Measurements from ENCODE around the gene RASSF1.

The RASSF1 gene, protein sequence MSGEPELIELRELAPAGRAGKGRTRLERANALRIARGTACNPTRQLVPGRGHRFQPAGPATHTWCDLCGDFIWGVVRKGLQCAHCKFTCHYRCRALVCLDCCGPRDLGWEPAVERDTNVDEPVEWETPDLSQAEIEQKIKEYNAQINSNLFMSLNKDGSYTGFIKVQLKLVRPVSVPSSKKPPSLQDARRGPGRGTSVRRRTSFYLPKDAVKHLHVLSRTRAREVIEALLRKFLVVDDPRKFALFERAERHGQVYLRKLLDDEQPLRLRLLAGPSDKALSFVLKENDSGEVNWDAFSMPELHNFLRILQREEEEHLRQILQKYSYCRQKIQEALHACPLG

DNA sequence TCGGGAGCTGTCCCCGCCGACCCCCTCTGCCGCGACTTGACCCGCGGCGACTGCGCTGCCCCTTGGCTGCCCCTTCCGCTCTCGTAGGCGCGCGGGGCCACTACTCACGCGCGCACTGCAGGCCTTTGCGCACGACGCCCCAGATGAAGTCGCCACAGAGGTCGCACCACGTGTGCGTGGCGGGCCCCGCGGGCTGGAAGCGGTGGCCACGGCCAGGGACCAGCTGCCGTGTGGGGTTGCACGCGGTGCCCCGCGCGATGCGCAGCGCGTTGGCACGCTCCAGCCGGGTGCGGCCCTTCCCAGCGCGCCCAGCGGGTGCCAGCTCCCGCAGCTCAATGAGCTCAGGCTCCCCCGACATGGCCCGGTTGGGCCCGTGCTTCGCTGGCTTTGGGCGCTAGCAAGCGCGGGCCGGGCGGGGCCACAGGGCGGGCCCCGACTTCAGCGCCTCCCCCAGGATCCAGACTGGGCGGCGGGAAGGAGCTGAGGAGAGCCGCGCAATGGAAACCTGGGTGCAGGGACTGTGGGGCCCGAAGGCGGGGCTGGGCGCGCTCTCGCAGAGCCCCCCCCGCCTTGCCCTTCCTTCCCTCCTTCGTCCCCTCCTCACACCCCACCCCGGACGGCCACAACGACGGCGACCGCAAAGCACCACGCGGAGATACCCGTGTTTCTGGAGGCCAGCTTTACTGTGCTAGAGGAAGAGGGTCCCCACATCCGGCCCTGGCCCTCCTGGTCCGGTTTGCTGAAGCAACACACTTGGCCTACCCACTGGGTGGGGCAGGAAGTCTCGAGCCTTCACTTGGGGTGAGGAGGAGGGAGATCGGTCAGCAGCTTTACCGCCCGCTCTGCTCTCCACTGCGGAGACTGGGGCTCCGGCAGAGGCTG lies at the start of gene RASSF1:
Gene RASSF1, minus strand, starts transcription at position 389 of the 882 bp plus-strand sequence. Its CDS starts 31 bp downstream, at position 358.
- peak within 1 kb of the TSS; percentile 40; the same call in 1 of the 2 replicates for H3K4me3 ChIP-seq (ENCODE audit: low read length)
- H3K36me3 ChIP-seq (ENCODE audit: control insufficient read depth, insufficient read depth, low read length), result no peaks in the 10 kb centered on the region
- no peak within 1 kb of the TSS for H3K27ac ChIP-seq (ENCODE audit: low read length)
- WGBS (ENCODE audit: insufficient coverage, insufficient read length), result no CpG with 5 or more reads among the region's 85 CpGs
- no peak for DNase-seq (ENCODE audit: low read depth, low spot score)
- peaks cover 16% of the 10 kb centered on the region; the same call in 1 of the 2 replicates for H3K27me3 ChIP-seq (ENCODE audit: control insufficient read depth, insufficient read depth, low read length)
- peaks cover 3% of the 10 kb centered on the region; the same call in 1 of the 2 replicates for H3K4me1 ChIP-seq (ENCODE audit: control insufficient read depth, insufficient read depth, low read length)
- no peaks in the 10 kb centered on the region for H3K9me3 ChIP-seq (ENCODE audit: control insufficient read depth, insufficient read depth, low read length)

DNA sequence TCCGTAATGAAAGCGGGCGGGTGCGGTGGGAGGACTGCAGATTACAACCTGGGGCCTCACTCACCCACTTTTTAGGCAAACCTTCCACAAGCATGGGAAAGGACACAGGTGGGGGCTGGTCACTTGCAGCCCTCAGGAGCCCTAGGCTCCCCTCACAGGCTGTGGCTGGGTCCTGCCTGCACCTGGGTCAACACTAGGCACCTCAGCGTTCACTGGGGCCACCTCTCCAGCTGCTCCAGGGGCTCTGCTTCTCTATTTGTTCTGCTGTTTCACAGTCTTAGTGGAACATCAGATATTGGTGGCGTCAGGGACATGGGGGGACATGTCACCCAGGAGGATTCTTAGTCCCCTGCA lies 48.8 kb upstream of the RASSF1 start:
- Histone ChIP-seq H3K27ac (ENCODE audit: low read length) (no peak overlapping the region), H3K4me3 (ENCODE audit: low read length) (no peak overlapping the region), H3K27me3 (ENCODE audit: control insufficient read depth, insufficient read depth, low read length) (no peaks in the 10 kb centered on the region), H3K36me3 (ENCODE audit: control insufficient read depth, insufficient read depth, low read length) (no peaks in the 10 kb centered on the region; the same call in 1 of the 2 replicates), H3K4me1 (ENCODE audit: control insufficient read depth, insufficient read depth, low read length) (no peaks in the 10 kb centered on the region; the same call in 1 of the 2 replicates), H3K9me3 (ENCODE audit: control insufficient read depth, insufficient read depth, low read length) (no peaks in the 10 kb centered on the region)
- no CpG with 5 or more reads among the region's 6 CpGs for WGBS (ENCODE audit: insufficient coverage, insufficient read length)
- no peak for DNase-seq (ENCODE audit: low read depth, low spot score)

DNA sequence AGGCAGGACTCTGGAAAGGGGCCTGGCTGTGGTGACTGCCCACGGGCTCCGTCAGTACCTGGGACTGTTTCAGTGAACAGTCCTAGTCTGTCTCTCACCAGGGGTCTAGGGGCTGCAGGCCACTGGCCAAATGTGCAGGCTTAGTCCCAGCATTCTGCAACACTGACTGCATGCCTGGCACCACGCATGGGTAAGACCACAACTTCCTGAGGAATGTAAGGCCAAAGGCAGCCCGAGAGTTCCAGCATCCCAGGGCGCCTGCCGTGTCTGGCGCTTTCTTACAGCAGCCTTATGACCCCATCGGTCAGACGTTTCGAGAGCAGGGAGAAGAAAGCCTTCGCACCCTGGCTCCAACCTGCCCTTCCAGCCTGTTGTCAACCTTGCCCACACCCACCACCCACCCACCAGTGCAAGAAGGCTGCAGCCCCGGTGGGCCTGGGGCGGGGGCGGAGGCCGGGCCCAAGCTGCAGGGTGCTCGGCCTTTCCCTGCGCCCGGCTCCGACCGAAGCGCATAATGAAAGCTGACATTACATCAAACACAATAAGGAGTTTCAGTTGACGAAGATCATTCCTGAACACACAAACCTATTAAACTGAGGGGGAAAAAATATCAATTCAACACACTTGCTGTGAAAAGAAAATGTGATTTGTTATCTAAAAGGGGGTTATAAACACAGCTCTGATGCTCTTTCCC lies 48.2 kb upstream of the RASSF1 start:
- Histone ChIP-seq H3K4me1 (ENCODE audit: control insufficient read depth, insufficient read depth, low read length) (no peaks in the 10 kb centered on the region; the same call in 1 of the 2 replicates), H3K27ac (ENCODE audit: low read length) (no peak overlapping the region), H3K27me3 (ENCODE audit: control insufficient read depth, insufficient read depth, low read length) (no peaks in the 10 kb centered on the region), H3K9me3 (ENCODE audit: control insufficient read depth, insufficient read depth, low read length) (no peaks in the 10 kb centered on the region), H3K4me3 (ENCODE audit: low read length) (no peak overlapping the region), H3K36me3 (ENCODE audit: control insufficient read depth, insufficient read depth, low read length) (no peaks in the 10 kb centered on the region; the same call in 1 of the 2 replicates)
- no CpG with 5 or more reads among the region's 22 CpGs for WGBS (ENCODE audit: insufficient coverage, insufficient read length)
- DNase-seq (ENCODE audit: low read depth, low spot score), result no peak

DNA sequence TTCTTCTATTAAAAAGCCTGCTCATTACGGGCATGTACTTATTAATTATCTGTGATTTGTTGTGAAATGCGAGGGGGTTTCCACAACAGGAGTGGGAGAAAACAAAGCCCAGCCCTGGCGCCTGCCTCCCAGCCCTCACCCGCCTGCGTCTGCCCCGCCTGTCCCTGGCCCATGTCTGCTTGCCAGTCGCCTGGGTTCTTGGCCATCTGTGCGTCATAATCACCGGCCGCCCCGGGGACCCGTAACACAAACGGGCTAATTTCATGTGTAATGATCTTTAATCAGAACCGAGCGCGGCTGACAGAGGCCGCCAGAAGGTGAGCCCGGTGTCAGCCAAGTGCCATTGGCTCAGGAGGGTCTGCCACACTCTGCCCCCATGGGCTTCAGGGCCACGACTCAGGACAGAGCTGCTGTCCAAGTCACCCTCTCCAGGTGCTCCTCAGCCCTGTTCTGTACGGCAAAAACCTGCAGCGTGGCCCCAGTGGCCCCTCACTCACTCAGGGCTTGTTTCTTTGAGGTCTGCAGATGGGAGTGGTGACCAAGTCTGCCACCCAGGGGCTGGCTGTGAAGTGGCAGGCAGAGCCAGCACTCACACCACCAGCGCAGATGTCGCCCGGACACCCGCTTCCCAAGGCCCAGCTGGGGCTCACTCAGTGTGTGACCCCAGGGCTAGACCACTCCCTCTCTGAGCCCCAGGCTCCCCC lies 47.5 kb upstream of the RASSF1 start:
- H3K4me1 ChIP-seq (ENCODE audit: control insufficient read depth, insufficient read depth, low read length), result no peaks in the 10 kb centered on the region; the same call in 1 of the 2 replicates
- H3K4me3 ChIP-seq (ENCODE audit: low read length), result no peak overlapping the region
- no peaks in the 10 kb centered on the region for H3K9me3 ChIP-seq (ENCODE audit: control insufficient read depth, insufficient read depth, low read length)
- no CpG with 5 or more reads among the region's 25 CpGs for WGBS (ENCODE audit: insufficient coverage, insufficient read length)
- no peak overlapping the region for H3K27ac ChIP-seq (ENCODE audit: low read length)
- H3K27me3 ChIP-seq (ENCODE audit: control insufficient read depth, insufficient read depth, low read length), result no peaks in the 10 kb centered on the region
- DNase-seq (ENCODE audit: low read depth, low spot score), result no peak
- H3K36me3 ChIP-seq (ENCODE audit: control insufficient read depth, insufficient read depth, low read length), result no peaks in the 10 kb centered on the region; the same call in 1 of the 2 replicates

DNA sequence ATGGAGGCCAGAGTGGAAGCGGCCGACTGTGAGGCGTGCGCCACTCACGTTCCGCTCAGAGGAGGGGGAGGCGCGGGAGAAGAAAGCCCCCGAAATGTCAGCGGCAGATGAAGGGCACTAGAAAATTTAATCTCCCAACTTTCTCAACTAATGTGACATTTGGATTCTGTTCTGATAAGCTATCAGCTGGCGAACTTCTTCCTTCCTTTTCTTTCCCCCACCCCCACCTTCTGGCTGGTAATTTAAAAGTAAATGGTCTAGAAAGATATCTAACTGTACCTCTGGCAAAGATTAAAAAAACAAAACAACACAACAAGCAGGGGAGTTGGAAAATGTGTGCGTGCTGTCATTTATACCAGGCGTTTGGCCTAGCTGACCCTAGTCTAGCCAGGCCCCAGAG lies 45.1 kb upstream of the RASSF1 start:
- no peaks in the 10 kb centered on the region for H3K9me3 ChIP-seq (ENCODE audit: control insufficient read depth, insufficient read depth, low read length)
- no CpG with 5 or more reads among the region's 13 CpGs for WGBS (ENCODE audit: insufficient coverage, insufficient read length)
- H3K27ac ChIP-seq (ENCODE audit: low read length), result no peak overlapping the region
- no peak for DNase-seq (ENCODE audit: low read depth, low spot score)
- H3K4me1 ChIP-seq (ENCODE audit: control insufficient read depth, insufficient read depth, low read length), result no peaks in the 10 kb centered on the region; the same call in 1 of the 2 replicates
- no peak overlapping the region for H3K4me3 ChIP-seq (ENCODE audit: low read length)
- H3K36me3 ChIP-seq (ENCODE audit: control insufficient read depth, insufficient read depth, low read length), result no peaks in the 10 kb centered on the region; the same call in 1 of the 2 replicates
- no peaks in the 10 kb centered on the region for H3K27me3 ChIP-seq (ENCODE audit: control insufficient read depth, insufficient read depth, low read length)

DNA sequence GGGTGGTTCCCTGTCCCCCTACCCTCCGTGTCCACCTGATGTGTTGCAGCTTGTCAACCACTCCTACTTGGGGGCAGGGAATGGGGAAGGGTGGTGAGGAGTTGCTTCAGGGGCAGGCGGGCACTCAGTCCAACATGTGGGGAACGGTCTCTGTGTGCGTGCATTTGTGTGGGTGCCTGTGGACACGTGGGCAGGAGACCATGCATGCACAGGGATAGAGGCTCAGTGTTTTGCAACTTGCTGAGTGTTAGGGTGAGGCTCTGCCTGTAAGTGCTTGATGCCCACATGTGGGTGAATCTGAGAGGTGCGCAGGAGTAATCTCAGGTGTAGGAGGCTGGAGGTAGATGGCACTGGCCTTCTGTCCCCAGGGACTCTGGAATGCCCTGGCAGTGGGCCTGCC lies 43.1 kb upstream of the RASSF1 start:
- no peak for DNase-seq (ENCODE audit: low read depth, low spot score)
- H3K36me3 ChIP-seq (ENCODE audit: control insufficient read depth, insufficient read depth, low read length), result no peaks in the 10 kb centered on the region; the same call in 1 of the 2 replicates
- no peaks in the 10 kb centered on the region for H3K4me1 ChIP-seq (ENCODE audit: control insufficient read depth, insufficient read depth, low read length)
- H3K27ac ChIP-seq (ENCODE audit: low read length), result no peak overlapping the region
- no peak overlapping the region for H3K4me3 ChIP-seq (ENCODE audit: low read length)
- H3K9me3 ChIP-seq (ENCODE audit: control insufficient read depth, insufficient read depth, low read length), result no peaks in the 10 kb centered on the region
- no CpG with 5 or more reads among the region's 6 CpGs for WGBS (ENCODE audit: insufficient coverage, insufficient read length)
- no peaks in the 10 kb centered on the region for H3K27me3 ChIP-seq (ENCODE audit: control insufficient read depth, insufficient read depth, low read length)

DNA sequence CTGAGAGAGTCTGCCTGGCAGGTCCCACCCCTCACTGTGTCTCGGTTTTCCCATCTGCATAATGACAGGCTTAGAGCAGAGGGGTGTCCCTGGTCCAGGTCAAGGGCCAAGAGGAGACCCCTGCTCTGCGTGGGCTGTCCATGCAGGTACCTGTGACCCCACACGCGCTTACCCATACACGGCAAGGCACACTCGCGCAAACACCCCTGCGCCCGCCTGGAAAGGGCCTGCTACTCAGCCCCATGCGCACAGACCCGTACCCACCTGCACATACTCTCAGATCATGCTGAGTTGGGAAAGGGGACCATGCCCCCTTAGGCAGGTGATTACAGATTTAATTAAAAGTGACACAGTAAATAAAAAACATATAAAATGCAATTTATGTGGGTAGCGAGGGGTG lies 42.1 kb upstream of the RASSF1 start:
- no peaks in the 10 kb centered on the region for H3K4me1 ChIP-seq (ENCODE audit: control insufficient read depth, insufficient read depth, low read length)
- no peaks in the 10 kb centered on the region; the same call in 1 of the 2 replicates for H3K36me3 ChIP-seq (ENCODE audit: control insufficient read depth, insufficient read depth, low read length)
- no CpG with 5 or more reads among the region's 12 CpGs for WGBS (ENCODE audit: insufficient coverage, insufficient read length)
- DNase-seq (ENCODE audit: low read depth, low spot score), result no peak
- H3K9me3 ChIP-seq (ENCODE audit: control insufficient read depth, insufficient read depth, low read length), result no peaks in the 10 kb centered on the region
- H3K27ac ChIP-seq (ENCODE audit: low read length), result no peak overlapping the region
- no peak overlapping the region for H3K4me3 ChIP-seq (ENCODE audit: low read length)
- H3K27me3 ChIP-seq (ENCODE audit: control insufficient read depth, insufficient read depth, low read length), result no peaks in the 10 kb centered on the region

DNA sequence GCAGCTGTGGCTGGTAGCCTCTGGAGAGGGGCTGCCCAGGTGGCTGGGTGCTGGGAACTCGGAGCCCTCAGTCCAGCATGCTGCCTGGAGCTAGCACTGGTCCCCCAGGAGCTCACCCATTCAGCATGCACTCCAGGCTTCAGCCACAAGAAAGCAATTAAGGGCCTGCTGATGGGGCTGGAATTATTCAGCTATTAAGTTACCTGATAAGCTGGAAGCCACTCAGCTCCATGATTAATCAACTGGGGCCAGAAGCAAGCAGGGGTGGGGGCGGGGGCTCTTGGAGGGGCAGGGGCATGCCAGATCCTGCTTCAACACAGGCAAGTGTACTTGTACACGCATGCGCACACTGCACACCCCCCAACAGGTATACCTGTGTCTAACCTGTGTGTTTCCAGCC lies 40.7 kb upstream of the RASSF1 start:
- no peak overlapping the region for H3K27ac ChIP-seq (ENCODE audit: low read length)
- DNase-seq (ENCODE audit: low read depth, low spot score), result no peak
- no CpG with 5 or more reads among the region's 4 CpGs for WGBS (ENCODE audit: insufficient coverage, insufficient read length)
- H3K9me3 ChIP-seq (ENCODE audit: control insufficient read depth, insufficient read depth, low read length), result no peaks in the 10 kb centered on the region
- H3K27me3 ChIP-seq (ENCODE audit: control insufficient read depth, insufficient read depth, low read length), result no peaks in the 10 kb centered on the region
- H3K4me1 ChIP-seq (ENCODE audit: control insufficient read depth, insufficient read depth, low read length), result no peaks in the 10 kb centered on the region
- no peak overlapping the region for H3K4me3 ChIP-seq (ENCODE audit: low read length)
- no peaks in the 10 kb centered on the region; the same call in 1 of the 2 replicates for H3K36me3 ChIP-seq (ENCODE audit: control insufficient read depth, insufficient read depth, low read length)

DNA sequence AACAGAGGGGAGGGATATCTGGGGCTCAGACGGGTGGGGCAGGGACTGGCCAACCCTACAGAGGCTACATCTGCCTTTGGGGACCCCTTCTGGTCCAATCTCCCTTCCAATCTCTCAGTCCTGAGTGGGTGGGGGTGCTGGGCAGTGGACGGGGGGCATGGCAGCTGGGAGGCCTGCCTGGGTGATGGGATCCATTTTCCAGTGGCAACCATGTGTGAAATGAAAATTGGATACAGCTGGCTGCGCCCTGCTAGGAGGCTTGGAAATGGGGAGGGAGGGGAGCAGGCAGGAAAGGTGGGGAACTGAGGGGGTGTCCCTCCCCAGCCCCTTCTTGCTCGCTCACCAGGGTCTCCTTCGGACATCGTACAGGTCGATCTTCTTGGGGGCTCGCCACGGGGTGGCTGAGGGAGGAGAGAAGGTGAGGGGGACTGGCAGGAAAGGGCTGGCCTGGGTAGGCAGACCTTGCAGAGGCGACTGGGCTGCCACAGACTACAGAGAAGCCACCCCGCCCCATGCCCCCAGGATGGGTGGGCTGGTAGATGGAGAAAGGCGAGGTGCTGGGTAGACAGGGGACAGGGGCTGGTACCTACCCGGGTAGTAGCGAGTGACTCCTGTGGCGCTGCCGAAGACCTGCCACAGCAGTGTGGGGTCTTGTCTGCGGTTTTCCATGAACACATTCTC lies 39.9 kb upstream of the RASSF1 start:
- Histone ChIP-seq H3K36me3 (ENCODE audit: control insufficient read depth, insufficient read depth, low read length) (no peaks in the 10 kb centered on the region; the same call in 1 of the 2 replicates), H3K9me3 (ENCODE audit: control insufficient read depth, insufficient read depth, low read length) (no peaks in the 10 kb centered on the region), H3K4me1 (ENCODE audit: control insufficient read depth, insufficient read depth, low read length) (no peaks in the 10 kb centered on the region), H3K27ac (ENCODE audit: low read length) (no peak overlapping the region), H3K27me3 (ENCODE audit: control insufficient read depth, insufficient read depth, low read length) (no peaks in the 10 kb centered on the region), H3K4me3 (ENCODE audit: low read length) (no peak overlapping the region)
- no CpG with 5 or more reads among the region's 17 CpGs for WGBS (ENCODE audit: insufficient coverage, insufficient read length)
- no peak for DNase-seq (ENCODE audit: low read depth, low spot score)

All from iPS DF 6.9 (cell line).